ENCODE data around the gene ATP9B.

The ATP9B gene

GRCh38 chr18:79250301-79250981, 181.2 kb downstream of the ATP9B start:
- no peak for TF ChIP-seq CTCF (conservative IDR thresholded peaks at IDR 0.05; ENCODE audit: control insufficient read depth, insufficient read depth, low read depth, low read length)
- no peak overlapping the region for H3K4me3 ChIP-seq (ENCODE audit: control insufficient read depth, low read depth, low read length)
- DNase-seq (ENCODE audit: low read depth), result no peak

GRCh38 chr18:79251021-79251420, 181.8 kb downstream of the ATP9B start:
- no peak for TF ChIP-seq CTCF (conservative IDR thresholded peaks at IDR 0.05; ENCODE audit: control insufficient read depth, insufficient read depth, low read depth, low read length)
- no peak overlapping the region for H3K4me3 ChIP-seq (ENCODE audit: control insufficient read depth, low read depth, low read length)
- DNase-seq (ENCODE audit: low read depth), result no peak

- no peak for TF ChIP-seq CTCF (conservative IDR thresholded peaks at IDR 0.05; ENCODE audit: control insufficient read depth, insufficient read depth, low read depth, low read length)
- no peak for DNase-seq (ENCODE audit: low read depth)
- no peak overlapping the region for H3K4me3 ChIP-seq (ENCODE audit: control insufficient read depth, low read depth, low read length)
Observed at GRCh38 chr18:79252904-79253633, 183.9 kb downstream of the ATP9B start.

- no peak for DNase-seq (ENCODE audit: low read depth)
- TF ChIP-seq CTCF (conservative IDR thresholded peaks at IDR 0.05; ENCODE audit: control insufficient read depth, insufficient read depth, low read depth, low read length), result no peak
- no peak overlapping the region for H3K4me3 ChIP-seq (ENCODE audit: control insufficient read depth, low read depth, low read length)
Observed at GRCh38 chr18:79257480-79257879, 188.3 kb downstream of the ATP9B start.

GRCh38 chr18:79258447-79258846, 189.3 kb downstream of the ATP9B start:
- no peak for TF ChIP-seq CTCF (conservative IDR thresholded peaks at IDR 0.05; ENCODE audit: control insufficient read depth, insufficient read depth, low read depth, low read length)
- DNase-seq (ENCODE audit: low read depth), result no peak
- no peak overlapping the region for H3K4me3 ChIP-seq (ENCODE audit: control insufficient read depth, low read depth, low read length)

- no peak for DNase-seq (ENCODE audit: low read depth)
- TF ChIP-seq CTCF (conservative IDR thresholded peaks at IDR 0.05; ENCODE audit: control insufficient read depth, insufficient read depth, low read depth, low read length), result no peak
Observed at GRCh38 chr18:79259218-79259617, 190.0 kb downstream of the ATP9B start.

More at GRCh38 chr18:79259218-79259617, 190.0 kb downstream of the ATP9B start:
- H3K4me3 ChIP-seq (ENCODE audit: control insufficient read depth, low read depth, low read length), result no peak overlapping the region
